K562 (cell line): ENCODE data around the gene CUL1. TPM values are rescaled to one million over a fixed set of nuclear protein-coding genes. Genes with fewer than 3 reads are reported as not detected.

Experiments used
- ATAC-seq: fragments of 200-7000 bp; cut with Tn5 transposase; 3 replicates; pipeline ENCODE4 v1.9.1; 2020; ENCODE audit warnings: moderate library complexity
- BruUV-seq: library from RNA; stranded (reverse); fragments of 400-500 nt; replicated peaks from 2 replicates; lab custom pipeline; 2021; lab: Mats Ljungman, UMichigan
- CTCF ChIA-PET: fragments of 300-600 bp; formaldehyde crosslinking; extraction: SDS; loops from one replicate; lab custom pipeline; 2021; ENCODE audit warnings: low intra/inter-chr PET ratio; lab: Yijun Ruan, JAX
- POLR2A ChIA-PET: fragments of 300-600, 350-650 bp; sonication (Branson Sonifier 250); formaldehyde crosslinking; extraction: SDS; loops from one replicate; lab custom pipeline; 2021; ENCODE audit warnings: antibody characterized with exemption, inconsistent platforms; lab: Yijun Ruan, JAX
- DNase-seq, 4 experiments: peaks; one replicate each; pipeline versions ENCODE4 v3.0.0 to v3.0.0-alpha.2; 2011 to 2018; ENCODE audit warnings: low spot score in 3 of 4, mixed read lengths in 3 of 4; ENCODE audit errors: extremely low read depth in 1 of 4
- FAIRE-seq: peaks from 2 replicates; lab custom pipeline; 2011; peaks lifted over from hg19 to GRCh38; lab: Jason Lieb, UNC
- H2AFZ ChIP-seq: 2 replicates; pipeline ENCODE4 v1.6.0; 2011; ENCODE audit warnings: low read depth, low read length, control low read depth, inconsistent platforms
- H3K27ac ChIP-seq: fragments of 200-600 bp; 3 replicates; pipeline ENCODE4 v1.8.0; 2011; ENCODE audit warnings: low read depth, mild to moderate bottlenecking, control low read depth, inconsistent platforms, low read length, moderate library complexity, mixed read lengths; ENCODE audit errors: extremely low read depth
- H3K27me3 ChIP-seq, 2 experiments: fragments of 300-600 bp in 1 of 2; 2 replicates in 1 of 2; 3 replicates in 1 of 2; pipeline versions ENCODE4 v1.6.0 to v1.8.0; 2011; ENCODE audit warnings: inconsistent platforms in 2 of 2, low read length in 2 of 2, mild to moderate bottlenecking in 1 of 2, mixed read lengths in 1 of 2, moderate library complexity in 1 of 2; ENCODE audit not compliant: control insufficient read depth in 2 of 2, insufficient read depth in 2 of 2
- H3K36me3 ChIP-seq: fragments of 300-600 bp; 3 replicates; pipeline ENCODE4 v1.8.0; 2011; ENCODE audit warnings: mild to moderate bottlenecking, low read length, inconsistent platforms; ENCODE audit not compliant: control insufficient read depth, insufficient read depth
- H3K4me1 ChIP-seq, 2 experiments: fragments of 200-600 bp in 1 of 2; replicated peaks in 1 of 2; 2 replicates in 1 of 2; 3 replicates in 1 of 2; pipeline versions ENCODE4 v1.5.1 to v1.8.0; 2011; ENCODE audit warnings: inconsistent platforms in 2 of 2, low read length in 2 of 2, mild to moderate bottlenecking in 1 of 2, mixed read lengths in 1 of 2, moderate library complexity in 1 of 2; ENCODE audit not compliant: control insufficient read depth in 2 of 2, insufficient read depth in 2 of 2
- H3K4me2 ChIP-seq: 2 replicates; pipeline ENCODE4 v1.6.1; 2011; ENCODE audit warnings: low read length, control low read depth, inconsistent platforms, mixed read lengths; ENCODE audit not compliant: insufficient read depth
- H3K4me3 ChIP-seq: fragments of 200-600 bp; sonication (generic), shearing (Covaris generic); 2 replicates; pipeline ENCODE4 v1.5.1; 2016; ENCODE audit warnings: control low read depth, inconsistent platforms
- H3K79me2 ChIP-seq: fragments of 200-600 bp; 3 replicates; pipeline ENCODE4 v1.8.0; 2011; ENCODE audit warnings: low read length, inconsistent platforms; ENCODE audit not compliant: control insufficient read depth, insufficient read depth
- H3K9ac ChIP-seq, 2 experiments: 2 replicates each; pipeline versions ENCODE4 v1.6.0 to v1.6.1; 2011; ENCODE audit warnings: low read depth in 2 of 2, low read length in 2 of 2, control low read depth in 1 of 2, inconsistent platforms in 1 of 2, mild to moderate bottlenecking in 1 of 2, mixed read lengths in 1 of 2; ENCODE audit not compliant: insufficient read depth in 1 of 2
- H3K9me1 ChIP-seq: one replicate; pipeline ENCODE4 v1.6.0; 2011; ENCODE audit warnings: inconsistent platforms, mild to moderate bottlenecking, low read length, moderate library complexity; ENCODE audit not compliant: control insufficient read depth, insufficient read depth
- H3K9me3 ChIP-seq: replicated peaks from 2 replicates; pipeline ENCODE4 v1.5.1; 2011; ENCODE audit warnings: low read depth, low read length, inconsistent platforms; ENCODE audit not compliant: control insufficient read depth, insufficient read depth
- H4K20me1 ChIP-seq: replicated peaks from 2 replicates; pipeline ENCODE4 v1.6.1; 2011; ENCODE audit warnings: low read length, inconsistent platforms, mixed read lengths; ENCODE audit not compliant: control insufficient read depth, insufficient read depth
- DACH1 ChIP-seq: fragments of 450-650 bp; IDR thresholded peaks from 2 replicates; pipeline ENCODE4 v1.6.1; 2018; ENCODE audit not compliant: partially characterized antibody
- ELF1 ChIP-seq: fragments of 200-800 bp; sonication (Bioruptor generic); IDR thresholded peaks from 2 replicates; pipeline ENCODE4 v1.6.1; 2016; ENCODE audit warnings: missing genetic modification characterization, missing compliant biosample characterization
- HDAC1 ChIP-seq, 2 experiments: fragments of 450-650 bp; IDR thresholded peaks; 2 replicates each; pipeline ENCODE4 v1.6.1; 2016 to 2017; ENCODE audit warnings: inconsistent platforms in 1 of 2, mild to moderate bottlenecking in 1 of 2, moderate library complexity in 1 of 2
- HDAC6 ChIP-seq: IDR thresholded peaks from 2 replicates; pipeline ENCODE4 v1.6.1; 2012; ENCODE audit warnings: low read depth, mild to moderate bottlenecking, control low read depth, inconsistent platforms, low read length, moderate library complexity
- HNRNPL ChIP-seq: fragments of 200-400 bp; formaldehyde crosslinking; IDR thresholded peaks from 2 replicates; pipeline ENCODE4 v1.6.1; 2017; ENCODE audit warnings: low read depth, mild to moderate bottlenecking, low read length
- KLF13 ChIP-seq: fragments of 450-650 bp; IDR thresholded peaks from 2 replicates; pipeline ENCODE4 v1.6.1; 2016; ENCODE audit warnings: missing genetic modification characterization, low read depth, mild to moderate bottlenecking, missing compliant biosample characterization, moderate library complexity, borderline replicate concordance
- NCOA6 ChIP-seq: fragments of 450-650 bp; IDR thresholded peaks from 2 replicates; pipeline ENCODE4 v1.6.1; 2017; ENCODE audit warnings: mild to moderate bottlenecking
- NFYB ChIP-seq: IDR thresholded peaks from 2 replicates; pipeline ENCODE4 v1.6.1; 2011; ENCODE audit warnings: mild to moderate bottlenecking, moderate library complexity; ENCODE audit not compliant: insufficient read length; ENCODE audit errors: extremely low read depth
- POU5F1 ChIP-seq: fragments of 150-350 bp; IDR thresholded peaks from 2 replicates; pipeline ENCODE4 v1.6.1; 2014; ENCODE audit warnings: borderline replicate concordance, low read length, low read depth, mild to moderate bottlenecking; ENCODE audit not compliant: partially characterized antibody
- SLC30A9 ChIP-seq: fragments of 250-450 bp; sonication (Bioruptor Pico); IDR thresholded peaks from 2 replicates; pipeline ENCODE4 v1.8.0; 2022; ENCODE audit warnings: mild to moderate bottlenecking, moderate library complexity
- TSC22D4 ChIP-seq: fragments of 450-650 bp; IDR thresholded peaks from 2 replicates; pipeline ENCODE4 v1.6.1; 2016; ENCODE audit warnings: missing genetic modification characterization, missing biosample characterization, control low read depth
- ZNF146 ChIP-seq: IDR thresholded peaks from one replicate; pipeline ENCODE4 v1.6.1; 2018; ENCODE audit warnings: missing compliant biosample characterization; ENCODE audit not compliant: unreplicated experiment
- ZNF239 ChIP-seq: fragments of 250-450 bp; sonication (Bioruptor Pico); IDR thresholded peaks from 2 replicates; pipeline ENCODE4 v1.4.0; 2020; ENCODE audit warnings: mild to moderate bottlenecking
- ZNF263 ChIP-seq: sonication (generic); formaldehyde crosslinking; IDR thresholded peaks from 2 replicates; pipeline ENCODE4 v1.8.0; 2022; ENCODE audit warnings: mild to moderate bottlenecking, missing genetic modification reagents, borderline replicate concordance
- ZNF780A ChIP-seq: fragments of 250-450 bp; sonication (Bioruptor Pico); IDR thresholded peaks from 2 replicates; pipeline ENCODE4 v1.5.0; 2021; ENCODE audit warnings: mild to moderate bottlenecking
- WGBS: fragments of 100-300 bp; shearing (Covaris generic); methylation state at CpG from one replicate; pipeline ENCODE4 v1.1.6; 2016; ENCODE audit warnings: low coverage, mixed read lengths; ENCODE audit not compliant: insufficient coverage; ENCODE audit errors: missing lambda C conversion rate; 5-methylcytosine and 5-hydroxymethylcytosine counted together
- in situ Hi-C: fragments of 300-500 bp; cut with MboI; formaldehyde crosslinking; loops from 4 replicates; pipeline ENCODE4 v1.15.0; 2018; ENCODE audit warnings: inconsistent platforms, mixed read lengths
- intact Hi-C: fragments of 100-400 bp; cut with micrococcal nuclease; formaldehyde crosslinking; loops from 2 replicates; pipeline ENCODE4 v1.14.2; 2022
- polyA plus RNA-seq, 8 experiments: library from polyadenylated mRNA; depleted of rRNA in 4 of 8; stranded (reverse) in 5 of 8; unstranded in 3 of 8; fragments of >200 nt; fragmentation: Nextera tagmentation in 2 of 8; fragmentation: Illumina TruSeq in 1 of 8; extraction: Ambion mirVana in 2 of 8; extraction: Trizol in 1 of 8; gene quantifications; 2 replicates each; pipeline versions ENCODE4 v1.2.1 to v1.2.3, GENCODE V29; 2011 to 2014; ENCODE audit warnings: inconsistent platforms in 1 of 8, missing spikeins in 1 of 8
- total RNA-seq, 7 experiments: library from RNA; depleted of rRNA in 6 of 7; stranded (reverse); fragments of >200 nt in 6 of 7; fragmentation: Illumina TruSeq in 2 of 7; extraction: Trizol in 2 of 7; gene quantifications; 2 replicates each; pipeline versions ENCODE4 v1.2.1 to v1.2.3, GENCODE V29; 2011 to 2021; ENCODE audit warnings: low replicate concordance in 1 of 7
- TF ChIP-seq, protein P1 (sequence below): IDR thresholded peaks from 2 replicates; pipeline ENCODE4 v1.6.1; 2014; ENCODE audit warnings: antibody characterized with exemption

Gene CUL1
- total and polyA plus RNA-seq, 9 of the 15 experiments (the other 6 are each of a cell fraction or from before 2014, with no cell fraction given) = 31.5 to 107 (median 96.5) TPM

DNA sequence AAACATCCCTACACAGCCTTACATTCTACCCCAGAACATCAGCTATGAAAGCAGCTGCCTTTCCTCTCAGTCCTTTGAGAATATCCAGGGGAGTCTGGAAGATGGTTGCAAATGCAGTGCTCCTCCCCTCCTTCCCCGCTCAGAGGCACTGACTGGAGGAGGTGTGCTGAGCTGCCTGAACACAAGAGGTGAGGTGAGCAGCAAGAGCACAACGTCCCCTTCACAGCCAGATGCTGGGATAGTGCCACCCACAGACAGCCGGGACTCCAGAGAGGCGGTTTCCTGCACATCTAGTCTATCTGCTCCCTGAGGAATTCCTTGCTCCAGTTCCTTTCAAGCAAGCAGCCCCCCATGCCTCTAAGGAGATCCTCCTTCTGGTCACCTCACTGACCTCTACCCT, 111.2 kb downstream of the CUL1 start:
- H3K36me3 ChIP-seq = peaks cover 97% of the 10 kb centered on the region
- WGBS = 94% methylated on average over 4 of the region's 4 CpGs
- peak overlapping the region in 1 of 2 experiments; percentile 42; a peak in 1 of 4 replicates for H3K9ac ChIP-seq
- no peak overlapping the region for H3K27ac ChIP-seq
- ChIA-PET POLR2A (interaction anchor here (0.7 kb wide), 1 partner anchor 41 kb away, joined by 4 read pairs; no protein-coding TSS in a partner anchor), CTCF (no interaction called here)
- in situ Hi-C loops = no loop called here
- DNase-seq (no peak), ATAC-seq (no peak), FAIRE-seq (peak; percentile 32)
- no peak overlapping the region for H2AFZ ChIP-seq
- H4K20me1 ChIP-seq = peaks cover 9% of the 10 kb centered on the region; the same call in 1 of the 2 replicates
- H3K9me1 ChIP-seq = no peaks in the 10 kb centered on the region
- H3K4me2 ChIP-seq = no peak overlapping the region
- no peaks in the 10 kb centered on the region for H3K27me3 ChIP-seq
- BruUV-seq = no TSS peak
- TF ChIP-seq HNRNPL (no peak), SLC30A9 (CRISPR knock-in tag) (no peak), KLF13 (tag) (no peak), TSC22D4 (tag) (no peak), ZNF146 (CRISPR knock-in tag) (no peak), NCOA6 (no peak), POU5F1 (no peak), ZNF263 (CRISPR knock-in tag) (no peak), NFYB (no peak), HDAC1 (IDR thresholded peaks at IDR 0.05) (no peak), DACH1 (no peak), ZNF239 (no peak), ELF1 (tag) (no peak), HDAC6 (no peak), ZNF780A (CRISPR knock-in tag) (no peak)
- TF ChIP-seq, protein P1, sequence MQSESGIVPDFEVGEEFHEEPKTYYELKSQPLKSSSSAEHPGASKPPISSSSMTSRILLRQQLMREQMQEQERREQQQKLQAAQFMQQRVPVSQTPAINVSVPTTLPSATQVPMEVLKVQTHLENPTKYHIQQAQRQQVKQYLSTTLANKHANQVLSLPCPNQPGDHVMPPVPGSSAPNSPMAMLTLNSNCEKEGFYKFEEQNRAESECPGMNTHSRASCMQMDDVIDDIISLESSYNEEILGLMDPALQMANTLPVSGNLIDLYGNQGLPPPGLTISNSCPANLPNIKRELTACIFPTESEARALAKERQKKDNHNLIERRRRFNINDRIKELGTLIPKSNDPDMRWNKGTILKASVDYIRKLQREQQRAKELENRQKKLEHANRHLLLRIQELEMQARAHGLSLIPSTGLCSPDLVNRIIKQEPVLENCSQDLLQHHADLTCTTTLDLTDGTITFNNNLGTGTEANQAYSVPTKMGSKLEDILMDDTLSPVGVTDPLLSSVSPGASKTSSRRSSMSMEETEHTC = no peak
- H3K9me3 ChIP-seq = no peaks in the 10 kb centered on the region
- no peaks in the 10 kb centered on the region for H3K79me2 ChIP-seq
- H3K4me3 ChIP-seq = no peak overlapping the region
- no peaks in the 10 kb centered on the region for H3K4me1 ChIP-seq
- intact Hi-C loops = loop anchor here (5.0 to 10.0 kb wide), 2 partner anchors 152 to 285 kb away; partner anchors contain the start of gene ZNF786
